Upper lobe of left lung (tissue), 6 donors: ENCODE data around the gene OR10H5. TPM values are rescaled to one million over a fixed set of nuclear protein-coding genes. Genes with fewer than 3 reads are reported as not detected.

Experiments
- ATAC-seq, 2 donors: fragments of 200-7000 bp; cut with Tn5 transposase; one replicate each; pipeline ENCODE4 v1.9.1; 2022; ENCODE audit warnings: mild to moderate bottlenecking in 2 of 2, moderate library complexity in 2 of 2; ENCODE audit not compliant: low FRiP score in 2 of 2
- DNase-seq, 2 donors: peaks; one replicate each; pipeline ENCODE4 v3.0.0-alpha.2; 2019 to 2020
- H3K27ac ChIP-seq, 4 donors: fragments of 200-600 bp; sonication (generic); one replicate each; pipeline ENCODE4 v1.5.1; 2016 to 2019
- H3K27me3 ChIP-seq, 4 donors: fragments of 200-600 bp; sonication (generic); one replicate each; pipeline ENCODE4 v1.5.1; 2017 to 2019
- H3K36me3 ChIP-seq, 4 donors: fragments of 200-600 bp; sonication (generic); one replicate each; pipeline ENCODE4 v1.5.1; 2016 to 2019
- H3K4me1 ChIP-seq, 4 donors: fragments of 200-600 bp; sonication (generic); one replicate each; pipeline ENCODE4 v1.5.1; 2018 to 2019
- H3K4me3 ChIP-seq, 4 donors: fragments of 200-600 bp; sonication (generic); one replicate each; pipeline ENCODE4 v1.5.1; 2017 to 2019; ENCODE audit warnings: mild to moderate bottlenecking in 2 of 4, moderate library complexity in 1 of 4
- H3K9me3 ChIP-seq, 4 donors: fragments of 200-600 bp; sonication (generic); one replicate each; pipeline ENCODE4 v1.5.1; 2018 to 2019
- CTCF ChIP-seq, 6 experiments: fragments of 450-650 bp in 4 of 6; fragments of 200-600 bp in 2 of 6; sonication (generic) in 2 of 6; IDR thresholded peaks; one replicate each; pipeline ENCODE4 v1.5.1; 2016 to 2019; ENCODE audit warnings: antibody characterized with exemption in 6 of 6
- EP300 ChIP-seq, 4 donors: sonication (generic); formaldehyde crosslinking; IDR thresholded peaks; one replicate each; pipeline ENCODE4 v1.5.1; 2017; ENCODE audit warnings: antibody characterized with exemption in 4 of 4, control low read depth in 2 of 4
- POLR2A ChIP-seq, 4 donors: fragments of 450-650 bp; IDR thresholded peaks; one replicate each; pipeline ENCODE4 v1.5.1; 2016 to 2017; ENCODE audit warnings: antibody characterized with exemption in 4 of 4, mild to moderate bottlenecking in 2 of 4
- POLR2AphosphoS5 ChIP-seq, 2 donors: sonication (generic); formaldehyde crosslinking; IDR thresholded peaks; one replicate each; pipeline ENCODE4 v1.5.1; 2017; ENCODE audit warnings: antibody characterized with exemption in 2 of 2
- WGBS, 2 donors: methylation state at CpG; one replicate each; pipeline ENCODE4 v1.1.5; 2017 to 2018; 5-methylcytosine and 5-hydroxymethylcytosine counted together
- total RNA-seq, 6 donors: library from RNA; depleted of rRNA in 4 of 6; stranded (reverse); fragments of >200 nt in 4 of 6; gene quantifications; one replicate each; pipeline versions ENCODE4 v1.1.0 to v1.2.1, GENCODE V29; 2016 to 2021
- donor health status: DM: no; HTN: no; CAD: no; lungs with moderate emphysema.
- donor health status: DM: no; HTN: yes; CAD: no; lungs with severe emphysema.

The OR10H5 gene
- total RNA-seq = not detected

- Histone ChIP-seq H3K36me3 (no peaks in the 10 kb centered on the region), H3K9me3 (no peaks in the 10 kb centered on the region), H3K4me1 (no peaks in the 10 kb centered on the region), H3K4me3 (no peak within 1 kb of the TSS), H3K27me3 (no peaks in the 10 kb centered on the region), H3K27ac (no peak within 1 kb of the TSS)
- 59 to 66% methylated on average over 4 to 6 of the region's 6 CpGs for WGBS, 2 donors
- TF ChIP-seq EP300 (IDR thresholded peaks at IDR 0.05) (no peak), POLR2A (IDR thresholded peaks at IDR 0.05) (no peak), CTCF (IDR thresholded peaks at IDR 0.05) (no peak), POLR2AphosphoS5 (IDR thresholded peaks at IDR 0.05) (no peak)
- DNase-seq (no peak), ATAC-seq (peak in 1 of 2 donors; percentile 55)
These were observed at the start of gene OR10H5 for GRCh38 chr19:15787611-15788155. OR10H5 (plus strand) TSS chr19:15787661; CDS start chr19:15794049, 6,388 bp downstream.

- TF ChIP-seq POLR2A (IDR thresholded peaks at IDR 0.05) (no peak), EP300 (IDR thresholded peaks at IDR 0.05) (no peak)
- ATAC-seq = no peak
- H3K4me3 ChIP-seq = no peak within 1 kb of the TSS
- no peaks in the 10 kb centered on the region for H3K27me3 ChIP-seq
- no peaks in the 10 kb centered on the region for H3K36me3 ChIP-seq
- H3K4me1 ChIP-seq = no peaks in the 10 kb centered on the region
- peaks cover 8 to 17% (median 12%) of the 10 kb centered on the region in 4 donors for H3K9me3 ChIP-seq
- H3K27ac ChIP-seq = no peak within 1 kb of the TSS
- WGBS, 2 donors = 69 to 73% methylated on average over 4 of the region's 4 CpGs
- no peak for DNase-seq
These were observed 49.7 kb upstream of the OR10H5 start, which contains the start of gene OR10H3 for GRCh38 chr19:15737722-15738121. OR10H3 (plus strand) TSS chr19:15737985; CDS start chr19:15741393, 3,408 bp downstream.

DNA sequence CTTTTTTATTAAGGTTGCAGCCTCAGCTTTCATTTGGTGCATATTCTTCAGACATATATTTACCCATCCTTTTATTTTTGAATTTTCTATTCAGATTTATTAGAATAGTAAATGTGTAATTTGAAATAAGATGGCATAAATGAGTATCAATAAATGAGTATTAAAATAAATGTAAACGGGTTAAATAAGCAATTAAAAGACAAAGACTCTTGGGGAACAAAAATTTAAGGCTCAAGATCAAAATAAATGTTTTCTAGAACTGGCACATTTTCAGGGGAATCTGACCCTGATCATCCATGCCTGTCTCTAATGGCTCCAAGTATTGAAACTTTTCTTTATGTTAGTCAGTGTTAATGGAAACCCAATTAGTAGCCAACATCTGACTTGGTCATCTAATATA, 46.7 kb upstream of the OR10H5 start:
- no peaks in the 10 kb centered on the region for H3K36me3 ChIP-seq
- no peak overlapping the region for H3K27ac ChIP-seq
- TF ChIP-seq EP300 (IDR thresholded peaks at IDR 0.05) = no peak
- TF ChIP-seq POLR2AphosphoS5 (IDR thresholded peaks at IDR 0.05) = no peak
- TF ChIP-seq POLR2A (IDR thresholded peaks at IDR 0.05) = no peak
- no peak for TF ChIP-seq CTCF (IDR thresholded peaks at IDR 0.05)
- WGBS, 2 donors = 69 to 72% methylated on average over 1 of the region's 1 CpG
- no peaks in the 10 kb centered on the region for H3K27me3 ChIP-seq
- no peak for DNase-seq
- ATAC-seq = no peak
- no peaks in the 10 kb centered on the region for H3K4me1 ChIP-seq
- no peak overlapping the region for H3K4me3 ChIP-seq
- H3K9me3 ChIP-seq = peaks cover 8 to 17% (median 12%) of the 10 kb centered on the region in 4 donors

GRCh38 chr19:15748239-15748638, 39.2 kb upstream of the OR10H5 start:
- DNase-seq (no peak), ATAC-seq (no peak)
- Histone ChIP-seq H3K27ac (no peak overlapping the region), H3K27me3 (no peaks in the 10 kb centered on the region), H3K9me3 (no peaks in the 10 kb centered on the region), H3K4me1 (no peaks in the 10 kb centered on the region), H3K36me3 (no peaks in the 10 kb centered on the region), H3K4me3 (no peak overlapping the region)
- 89 to 90% methylated on average over 2 of the region's 2 CpGs for WGBS, 2 donors
- no peak for TF ChIP-seq EP300 (IDR thresholded peaks at IDR 0.05)
- TF ChIP-seq POLR2AphosphoS5 (IDR thresholded peaks at IDR 0.05) = no peak
- TF ChIP-seq POLR2A (IDR thresholded peaks at IDR 0.05) = no peak
- no peak for TF ChIP-seq CTCF (IDR thresholded peaks at IDR 0.05)

DNA sequence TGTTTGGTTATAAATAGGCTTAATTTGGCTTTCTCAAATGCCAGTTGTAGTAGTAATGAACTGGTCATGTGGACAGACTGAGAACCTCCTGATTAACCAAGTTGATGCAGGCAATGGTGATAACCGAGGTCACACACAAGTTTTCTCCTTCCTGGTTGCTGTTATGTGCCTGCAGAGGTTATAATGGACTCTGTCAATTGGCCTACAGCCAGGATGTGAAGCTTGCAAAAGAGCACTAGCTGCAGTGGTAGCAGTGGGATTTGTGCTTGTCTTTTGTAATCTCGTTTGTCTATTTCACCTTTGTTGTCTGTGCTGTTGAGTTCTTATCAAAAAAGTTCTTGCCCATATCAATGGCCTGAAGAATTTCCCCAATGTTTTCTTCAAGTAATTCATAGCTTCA, 29.1 kb upstream of the OR10H5 start:
- Histone ChIP-seq H3K4me1 (no peaks in the 10 kb centered on the region), H3K36me3 (no peaks in the 10 kb centered on the region), H3K4me3 (no peak overlapping the region), H3K27me3 (no peaks in the 10 kb centered on the region), H3K9me3 (no peaks in the 10 kb centered on the region), H3K27ac (no peak overlapping the region)
- TF ChIP-seq POLR2AphosphoS5 (IDR thresholded peaks at IDR 0.05) (no peak), CTCF (IDR thresholded peaks at IDR 0.05) (no peak), EP300 (IDR thresholded peaks at IDR 0.05) (no peak), POLR2A (IDR thresholded peaks at IDR 0.05) (no peak)
- 42 to 55% methylated on average over 2 of the region's 2 CpGs for WGBS, 2 donors
- DNase-seq (no peak), ATAC-seq (no peak)
